LNCAP (cell line): ENCODE results near the gene CDON.

Source experiments
- TF ChIP-seq, protein P1 (sequence below): fragments of 450-650 bp; IDR thresholded peaks from 2 replicates; pipeline ENCODE4 v1.5.1; 2017; ENCODE audit warnings: mild to moderate bottlenecking

The CDON gene

DNA sequence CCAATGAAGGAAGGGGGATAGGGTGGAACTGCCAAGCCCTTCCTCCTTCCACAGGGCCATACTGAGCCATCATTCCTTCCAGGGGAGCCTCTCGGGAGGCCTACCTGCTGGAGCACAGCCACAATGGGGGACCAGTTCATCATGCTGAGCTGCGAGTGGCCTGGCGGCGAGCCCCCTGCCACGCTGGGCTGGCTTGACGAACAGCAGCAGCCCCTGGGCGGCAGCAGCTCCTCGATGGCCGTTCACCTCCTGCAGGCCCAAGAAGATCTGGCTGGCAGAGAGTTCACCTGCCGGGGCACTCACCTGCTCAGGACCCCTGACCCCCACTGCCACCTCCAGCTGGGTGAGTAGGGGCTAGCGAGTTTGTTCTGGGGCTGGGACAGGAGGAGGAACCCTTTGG is 110.9 kb downstream of the CDON start:
- TF ChIP-seq, protein P1, sequence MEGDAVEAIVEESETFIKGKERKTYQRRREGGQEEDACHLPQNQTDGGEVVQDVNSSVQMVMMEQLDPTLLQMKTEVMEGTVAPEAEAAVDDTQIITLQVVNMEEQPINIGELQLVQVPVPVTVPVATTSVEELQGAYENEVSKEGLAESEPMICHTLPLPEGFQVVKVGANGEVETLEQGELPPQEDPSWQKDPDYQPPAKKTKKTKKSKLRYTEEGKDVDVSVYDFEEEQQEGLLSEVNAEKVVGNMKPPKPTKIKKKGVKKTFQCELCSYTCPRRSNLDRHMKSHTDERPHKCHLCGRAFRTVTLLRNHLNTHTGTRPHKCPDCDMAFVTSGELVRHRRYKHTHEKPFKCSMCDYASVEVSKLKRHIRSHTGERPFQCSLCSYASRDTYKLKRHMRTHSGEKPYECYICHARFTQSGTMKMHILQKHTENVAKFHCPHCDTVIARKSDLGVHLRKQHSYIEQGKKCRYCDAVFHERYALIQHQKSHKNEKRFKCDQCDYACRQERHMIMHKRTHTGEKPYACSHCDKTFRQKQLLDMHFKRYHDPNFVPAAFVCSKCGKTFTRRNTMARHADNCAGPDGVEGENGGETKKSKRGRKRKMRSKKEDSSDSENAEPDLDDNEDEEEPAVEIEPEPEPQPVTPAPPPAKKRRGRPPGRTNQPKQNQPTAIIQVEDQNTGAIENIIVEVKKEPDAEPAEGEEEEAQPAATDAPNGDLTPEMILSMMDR = no peak

DNA sequence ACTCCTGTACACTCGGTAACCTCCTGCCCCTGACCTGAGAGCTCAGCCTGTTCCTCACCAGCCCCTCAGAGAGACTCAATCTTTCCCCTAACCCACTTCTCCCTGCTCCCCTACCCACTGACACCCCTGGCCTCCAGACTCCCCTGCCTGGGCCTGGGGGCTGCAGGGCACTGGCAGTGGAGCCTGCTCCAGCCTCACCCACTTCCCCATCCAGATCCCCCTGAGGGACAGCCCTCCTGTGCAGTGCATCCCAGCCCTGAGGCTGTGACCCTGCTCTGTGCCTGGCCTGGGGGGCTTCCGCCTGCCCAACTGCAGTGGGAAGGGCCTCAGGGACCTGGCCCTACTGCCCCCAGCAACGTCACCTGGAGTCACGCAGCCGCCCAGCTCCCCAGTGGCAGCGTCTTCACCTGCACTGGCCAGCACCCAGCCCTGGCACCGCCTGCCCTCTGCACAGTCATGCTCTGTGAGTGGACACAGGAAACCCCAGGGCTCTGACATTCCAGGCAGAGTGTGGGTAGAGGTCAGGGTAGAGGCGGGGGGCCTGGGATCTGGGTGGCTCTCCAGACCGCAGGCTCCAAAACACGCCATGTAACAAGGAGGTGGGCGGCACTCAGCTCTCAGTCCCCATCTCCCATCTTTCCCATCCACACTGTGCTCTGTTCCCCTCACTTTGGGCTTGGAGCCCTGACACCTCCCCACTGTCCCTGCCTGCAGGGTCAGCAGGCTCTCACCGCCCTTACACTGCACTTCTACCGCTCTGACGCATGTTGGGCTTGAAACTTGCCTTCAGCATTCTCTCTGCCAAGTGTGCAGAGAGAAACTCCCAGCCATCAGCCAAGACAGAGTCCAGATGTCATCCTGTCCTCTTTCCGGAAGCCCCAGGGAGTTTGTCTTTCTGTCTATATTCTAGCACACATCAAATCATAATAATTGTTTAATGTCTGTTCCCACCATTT is 111.7 kb downstream of the CDON start:
- TF ChIP-seq, protein P1 = no peak

DNA sequence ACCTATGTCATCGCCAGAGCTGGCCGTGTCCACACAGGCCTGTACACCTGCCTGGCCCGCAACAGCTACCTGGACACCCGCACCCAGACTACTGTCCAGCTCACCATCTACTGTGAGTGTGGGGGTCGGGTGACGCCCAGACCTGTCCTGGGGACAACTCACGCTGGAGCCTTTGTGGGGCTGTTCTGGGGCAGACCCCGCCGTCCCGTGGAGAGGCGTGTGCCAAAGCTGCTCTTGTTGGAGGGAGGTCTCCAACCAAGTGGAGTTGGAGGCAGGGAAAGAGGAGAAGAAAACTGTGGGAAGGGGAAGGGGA is 112.5 kb downstream of the CDON start:
- TF ChIP-seq, protein P1 = no peak

DNA sequence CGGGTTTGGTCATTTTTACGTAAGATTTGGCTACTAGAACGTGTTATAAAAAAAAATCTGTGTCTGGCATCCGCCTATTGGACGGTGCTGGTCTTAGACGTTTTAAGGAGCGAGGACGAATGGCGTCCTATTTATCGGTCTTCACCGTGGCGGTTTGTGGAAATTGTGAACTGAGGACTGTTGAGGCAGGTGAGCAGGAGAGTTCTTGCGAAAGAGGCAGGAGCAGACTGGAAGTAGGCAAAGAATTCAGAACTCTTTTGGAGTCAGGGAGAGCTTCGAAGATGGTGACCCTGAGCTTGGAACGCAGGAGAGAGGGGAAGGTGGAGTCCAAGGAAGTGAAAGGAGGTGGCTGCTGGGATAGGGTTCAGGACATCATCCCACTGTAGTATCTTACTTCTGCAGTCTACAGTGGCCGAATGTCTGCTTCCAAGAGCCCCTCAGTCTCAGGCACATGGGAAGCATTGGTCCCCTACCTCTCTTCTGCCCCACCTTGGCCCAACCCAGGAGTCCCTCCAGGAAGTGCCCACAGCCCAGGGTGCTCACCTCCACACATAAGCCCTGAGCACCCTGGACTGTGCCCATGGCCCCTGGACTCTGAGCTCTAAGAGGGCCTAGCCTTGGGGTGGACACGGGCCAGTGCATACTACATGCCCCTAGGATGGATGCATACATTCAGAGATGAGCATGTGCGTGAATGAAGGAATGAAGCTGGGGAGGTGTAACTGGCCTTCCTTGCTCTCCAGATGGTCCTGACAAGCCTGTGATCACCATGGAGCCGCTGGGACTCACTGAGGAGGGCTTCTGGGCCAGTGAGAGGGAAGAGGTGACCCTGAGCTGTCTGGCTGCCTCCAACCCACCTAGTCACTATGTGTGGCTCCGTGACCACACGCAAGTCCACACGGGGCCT is 113.1 kb downstream of the CDON start:
- TF ChIP-seq, protein P1 = no peak

DNA sequence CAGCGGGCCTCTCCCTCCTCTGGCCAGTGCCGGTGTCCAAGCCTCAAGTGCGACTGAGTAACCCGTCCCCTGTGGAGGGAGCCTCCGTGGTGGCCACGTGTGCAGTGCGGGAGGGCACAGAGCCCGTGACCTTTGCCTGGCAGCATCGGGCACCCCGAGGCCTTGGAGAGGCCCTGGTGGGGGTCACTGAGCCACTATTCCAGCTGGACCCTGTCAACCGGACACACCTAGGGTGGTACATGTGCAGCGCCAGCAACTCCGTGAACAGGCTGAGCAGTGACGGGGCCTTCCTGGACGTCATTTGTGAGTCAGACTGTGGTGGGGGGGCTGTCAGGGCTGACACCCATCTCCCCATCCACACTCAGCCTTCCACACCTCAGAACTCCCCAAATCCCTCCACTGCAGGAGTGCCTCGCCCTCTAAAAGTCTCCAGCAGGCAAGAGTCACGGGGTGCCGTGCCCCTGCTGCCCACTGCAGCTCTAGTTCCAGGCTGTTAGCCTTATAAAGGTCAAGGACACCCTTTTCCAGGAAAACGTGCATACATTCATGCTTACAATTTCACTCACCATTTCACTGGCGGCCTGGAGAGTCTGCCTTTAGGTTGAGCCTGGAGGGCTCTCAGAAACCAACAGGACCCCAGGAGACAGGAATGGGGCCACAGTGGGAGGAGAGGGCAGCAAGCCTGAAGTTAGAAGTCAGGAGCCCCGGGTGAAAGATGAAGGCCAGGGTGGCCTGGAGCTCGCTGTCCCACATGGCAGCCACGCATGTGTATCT is 114.2 kb downstream of the CDON start:
- TF ChIP-seq, protein P1 = no peak

DNA sequence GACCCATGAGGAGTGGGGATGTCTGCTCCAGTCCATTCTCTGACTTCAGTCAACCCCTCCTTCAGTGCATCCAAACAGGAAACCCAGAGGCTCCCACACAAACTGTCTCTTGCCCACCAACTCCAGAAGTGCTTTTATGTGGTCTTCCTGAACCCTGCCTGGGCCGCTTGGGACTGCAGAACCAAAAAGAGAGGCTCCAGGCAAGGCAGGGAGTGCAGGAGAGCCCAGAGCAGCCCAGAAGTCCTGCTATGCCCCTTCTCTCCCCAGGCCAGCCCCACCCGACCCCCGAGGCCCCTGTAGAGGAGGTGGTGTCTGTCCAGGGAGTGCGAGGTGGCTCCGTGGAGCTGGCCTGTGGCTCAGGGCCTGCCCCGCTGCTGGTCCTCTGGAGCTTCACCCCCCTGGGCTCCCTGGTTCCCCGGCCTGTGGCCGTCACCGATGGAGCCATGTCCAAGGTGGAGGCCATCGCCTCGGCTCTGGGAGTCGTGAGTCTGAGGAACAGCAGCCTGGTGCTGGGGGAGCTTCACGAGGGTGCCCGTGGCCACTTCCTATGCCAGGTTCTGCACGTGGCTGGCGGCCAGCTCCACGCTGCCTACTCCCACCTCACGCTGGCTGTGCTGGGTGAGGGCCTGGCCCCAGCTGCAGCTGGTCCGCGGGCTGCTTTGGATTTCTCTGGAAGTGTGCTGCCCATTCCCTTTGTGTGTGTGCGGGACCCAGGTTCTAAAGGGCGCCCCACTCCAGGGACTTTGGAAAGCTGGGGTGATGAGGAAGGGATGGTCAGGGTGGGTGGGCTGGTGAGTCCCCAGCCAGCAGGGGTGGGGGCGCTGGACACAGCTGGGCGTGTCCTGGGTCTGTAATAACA is 115.0 kb downstream of the CDON start:
- TF ChIP-seq, protein P1 = no peak
